RKO (cell line): ENCODE measurements around the gene ATP8B3.
"Not testable (repeated sequence)": the region's sequence is repeated elsewhere in the genome, so short reads cannot be mapped to it uniquely, and the experiment has no call there.

Source experiments
- DNase-seq: peaks from one replicate; pipeline ENCODE4 v3.0.0-alpha.2; 2016; ENCODE audit warnings: low spot score

Gene ATP8B3

DNA sequence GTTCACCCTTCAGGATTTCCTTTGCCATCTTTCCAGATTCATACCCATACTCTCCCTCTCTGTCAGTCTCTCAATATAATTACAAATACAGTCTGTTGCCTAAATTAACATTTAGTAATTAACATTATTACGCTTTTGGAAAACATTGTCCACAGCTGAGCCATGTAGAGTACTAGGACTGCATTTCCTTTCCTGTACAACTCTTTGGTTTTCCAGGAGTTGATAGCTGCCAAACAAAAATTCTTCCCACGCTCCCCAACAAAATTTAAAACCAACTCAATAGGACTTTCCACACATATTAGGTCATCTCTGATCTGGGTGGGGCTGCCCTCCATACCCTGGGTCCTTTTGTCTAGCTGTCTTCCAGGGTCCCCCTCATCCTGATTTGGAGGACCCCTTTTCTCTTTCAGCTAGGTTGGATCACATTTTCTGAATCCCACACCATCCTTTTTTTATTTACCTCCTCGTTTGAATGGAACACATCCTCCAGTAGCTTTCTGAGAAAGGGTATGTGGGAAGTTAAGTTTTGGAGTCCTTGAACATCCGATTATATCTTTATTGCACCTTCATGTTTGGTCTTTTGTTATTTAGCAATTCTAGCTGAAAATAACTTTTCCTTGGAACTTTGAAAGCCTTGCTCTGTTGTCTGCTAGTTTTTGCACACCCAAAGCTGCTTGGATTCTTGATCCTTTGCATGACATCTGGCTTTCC, 41.1 kb downstream of the ATP8B3 start:
- DNase-seq: no peak

DNA sequence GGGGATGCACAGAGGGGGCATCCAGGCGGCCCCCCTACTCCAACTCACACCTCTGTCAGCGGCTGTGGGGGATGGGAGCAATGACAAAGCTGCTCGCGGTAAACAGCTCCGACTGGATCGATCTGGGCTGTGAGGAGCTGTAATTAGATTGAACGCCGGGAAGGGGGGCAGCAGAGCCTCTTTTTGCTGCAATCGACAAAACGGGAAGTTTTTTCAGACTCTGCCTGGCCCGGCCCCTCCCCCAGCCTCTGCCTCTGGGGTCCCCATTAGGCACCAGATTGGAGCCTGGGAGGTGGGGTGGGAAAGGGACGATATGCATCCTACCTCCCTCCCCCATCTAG, 42.5 kb downstream of the ATP8B3 start:
- no peak for DNase-seq

DNA sequence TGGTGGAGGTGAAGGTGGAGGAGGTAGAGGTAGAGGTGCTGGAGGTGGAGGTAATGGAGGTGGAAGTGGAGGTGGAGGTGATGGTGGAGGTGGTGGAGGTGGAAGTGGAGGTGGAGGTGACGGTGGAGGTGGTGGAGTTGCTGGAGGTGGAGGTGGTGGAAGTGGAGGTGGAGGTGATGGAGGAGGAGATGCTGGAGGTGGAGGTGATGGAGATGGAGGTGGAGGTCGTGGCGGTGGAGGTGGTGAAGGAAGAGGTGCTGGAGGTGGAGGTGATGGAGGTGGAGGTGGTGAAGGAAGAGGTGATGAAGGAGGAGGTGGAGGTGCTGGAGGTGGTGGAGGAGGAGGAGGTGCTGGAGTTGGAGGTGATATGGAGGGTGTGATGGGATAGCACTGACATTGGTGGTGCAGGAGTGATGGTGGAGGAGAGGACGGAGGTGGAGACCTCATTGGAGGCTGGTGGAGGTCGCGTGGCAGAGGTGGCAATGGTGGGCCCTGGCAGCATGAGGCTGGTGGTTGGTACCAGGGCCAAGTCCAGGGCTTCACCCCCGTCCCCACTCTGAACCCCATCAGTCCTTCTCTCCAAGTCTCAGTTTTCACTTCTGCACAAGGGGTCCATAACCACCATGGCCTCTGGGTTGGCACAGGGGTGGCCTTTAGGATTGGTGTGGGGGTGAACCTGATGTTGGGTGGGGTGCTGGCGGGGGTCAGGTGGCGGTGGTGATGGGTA, 43.0 kb downstream of the ATP8B3 start:
- no peak for DNase-seq

DNA sequence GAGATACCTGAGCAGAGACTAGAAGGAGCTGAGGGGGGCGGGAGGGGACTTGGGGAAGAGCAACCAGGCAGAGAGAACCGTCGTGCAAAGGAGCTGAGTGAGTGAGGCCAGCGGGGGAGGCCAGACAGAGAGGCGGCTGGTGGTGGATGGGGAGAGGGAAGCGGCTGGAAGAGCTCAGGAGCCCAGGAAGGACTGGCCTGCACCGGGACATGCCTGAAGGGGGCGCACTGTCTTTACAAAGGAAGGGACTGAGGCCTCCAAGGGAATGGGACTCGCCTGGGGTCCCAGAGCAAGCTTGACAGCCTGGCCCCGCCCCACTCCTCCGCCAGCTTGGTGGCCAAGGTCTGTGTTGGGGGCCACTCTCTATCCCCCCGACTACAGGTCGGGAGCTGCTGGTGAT, 43.8 kb downstream of the ATP8B3 start:
- DNase-seq: no peak

DNA sequence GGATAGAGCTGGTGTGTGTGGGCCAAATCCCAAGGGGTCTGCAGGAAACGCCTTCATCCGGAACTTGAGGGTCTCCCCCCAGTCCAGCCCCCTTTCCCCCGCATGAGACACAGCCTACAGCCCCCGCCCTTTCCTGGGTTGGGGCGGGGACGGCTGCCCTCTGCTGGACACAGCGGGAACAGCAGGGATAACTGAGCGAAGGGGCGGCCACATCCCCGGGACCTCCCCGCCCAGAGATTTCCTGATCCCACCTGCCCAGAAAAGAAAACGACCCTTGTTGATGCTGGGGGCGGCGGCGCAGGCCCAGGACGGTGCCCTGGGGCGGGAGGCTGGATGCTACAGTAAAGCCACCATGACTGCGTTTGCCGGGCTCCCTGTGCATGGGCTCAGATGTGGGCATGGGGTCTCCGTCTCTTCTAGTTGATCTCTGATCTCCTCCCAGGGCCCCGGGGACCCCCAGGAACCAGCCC, 44.6 kb downstream of the ATP8B3 start:
- DNase-seq: no peak

DNA sequence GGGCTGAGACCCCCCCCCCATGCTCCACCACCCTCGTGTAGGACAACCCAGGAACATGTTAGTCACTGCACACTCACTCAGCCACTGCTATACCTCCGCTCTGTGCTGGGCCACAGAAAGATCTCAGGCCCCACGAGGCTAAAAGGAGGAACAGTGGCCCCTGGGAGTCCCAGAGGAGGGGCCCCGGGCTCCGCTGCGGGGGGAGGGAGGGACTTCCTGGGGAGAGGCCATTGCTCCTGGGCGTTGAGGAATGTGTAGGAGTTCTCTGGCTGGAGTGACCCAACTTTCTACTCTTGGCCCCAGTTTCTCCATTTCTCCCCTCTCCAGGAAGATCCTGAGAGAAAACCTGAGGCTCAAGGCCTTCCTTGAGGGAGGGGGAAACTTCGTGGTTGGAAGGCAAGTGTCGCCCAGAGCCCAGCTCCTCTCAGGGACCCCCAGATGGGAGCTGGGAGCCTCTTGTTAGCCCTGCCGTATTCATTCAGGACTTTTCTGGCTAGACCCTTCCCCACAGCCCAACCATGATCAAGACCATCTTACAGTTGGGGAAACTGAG, 45.2 kb downstream of the ATP8B3 start:
- DNase-seq: no peak

DNA sequence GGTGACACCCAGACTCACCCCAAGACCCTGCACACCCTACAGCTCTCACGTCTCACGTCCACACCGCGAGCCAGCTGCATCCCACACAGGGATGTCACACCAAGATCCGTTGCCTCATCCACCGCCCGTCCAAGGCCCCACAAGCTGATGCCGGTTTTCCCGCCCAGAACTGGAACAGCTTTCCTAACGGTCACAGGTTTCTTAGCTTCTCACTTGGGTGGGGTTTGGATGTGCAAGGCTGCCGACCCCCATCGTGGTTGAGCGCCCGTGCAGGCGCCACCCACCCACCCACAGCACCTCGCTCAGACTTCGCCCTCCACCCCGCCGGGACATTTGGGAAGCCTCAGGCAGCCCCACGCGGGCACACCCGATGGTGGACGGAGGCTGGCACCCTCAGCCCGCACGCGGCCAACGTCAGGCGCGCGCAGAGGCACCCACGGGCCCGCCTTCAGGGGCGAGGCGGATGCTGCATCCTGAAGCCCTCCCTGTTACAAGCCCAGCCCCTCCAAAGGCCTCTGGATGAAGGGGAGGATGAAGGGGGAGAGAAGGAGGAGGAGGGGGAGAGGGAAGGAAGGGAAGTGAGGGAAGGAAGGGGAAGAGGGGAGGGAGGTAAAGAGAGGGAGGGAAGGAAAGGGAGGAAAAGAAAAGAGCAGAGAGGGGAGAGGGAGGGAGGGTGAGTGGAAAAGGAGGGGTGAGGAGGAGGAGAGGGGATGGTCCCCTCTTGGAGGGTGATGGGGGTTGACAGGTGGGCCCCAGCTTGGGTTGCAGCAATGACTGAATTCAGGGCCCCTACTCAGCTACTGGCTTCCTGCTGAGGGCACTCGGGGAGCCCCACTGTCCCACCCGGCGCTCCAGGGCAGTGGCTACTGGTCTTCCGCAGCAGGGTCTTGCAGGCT, 45.9 kb downstream of the ATP8B3 start:
- no peak for DNase-seq

DNA sequence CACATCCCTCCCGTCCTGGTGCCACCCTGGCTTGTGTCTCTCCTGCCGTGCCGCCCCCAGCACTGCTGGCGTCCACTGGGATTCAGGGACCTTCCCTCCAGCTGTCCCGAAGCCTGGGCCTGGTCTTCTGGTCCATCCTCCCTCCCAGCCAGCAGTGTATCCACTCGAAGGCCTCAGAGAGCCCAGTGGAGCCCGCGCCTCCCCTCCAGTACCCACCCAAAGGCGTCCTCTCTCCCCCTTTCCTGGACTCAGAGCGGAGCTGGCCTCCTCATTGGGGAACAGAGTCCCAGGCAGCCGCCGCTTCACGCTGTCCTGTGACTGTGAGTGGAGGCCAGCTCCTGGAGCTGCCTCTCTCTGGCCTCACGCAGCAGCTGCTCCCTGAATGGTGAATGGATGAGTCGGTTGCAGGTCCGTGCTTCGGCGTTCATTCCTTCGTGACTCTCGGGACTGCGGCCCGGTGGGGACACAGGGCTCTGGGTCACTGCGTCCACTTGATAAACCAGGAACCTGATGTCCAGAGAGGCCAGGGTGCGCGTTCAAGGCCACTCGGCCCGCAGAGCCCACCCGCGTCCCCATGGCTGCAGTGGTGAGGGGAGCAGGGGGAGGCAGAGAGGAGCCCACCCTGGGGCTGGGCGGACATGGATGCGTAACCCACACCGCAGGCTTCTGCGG, 46.7 kb downstream of the ATP8B3 start:
- no peak for DNase-seq

DNA sequence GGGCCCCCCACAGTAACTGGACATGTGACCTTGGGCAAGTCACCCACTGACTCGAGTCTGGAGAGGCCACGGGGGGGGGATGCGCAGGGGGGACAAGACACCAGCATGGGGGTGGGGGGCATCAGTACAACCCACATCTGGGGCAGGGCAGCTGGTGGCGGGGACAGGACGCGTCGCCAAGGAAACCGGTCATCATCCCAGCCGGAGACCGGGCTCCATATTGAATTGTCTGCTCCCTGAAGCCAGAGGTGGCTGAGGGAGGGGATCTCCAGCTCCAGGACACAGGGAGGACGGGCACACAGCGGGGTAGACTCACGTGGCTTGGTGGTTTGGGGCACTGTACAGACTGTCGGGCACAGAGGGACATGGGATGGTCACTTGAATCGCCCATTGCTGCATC, 47.3 kb downstream of the ATP8B3 start:
- no peak for DNase-seq

DNA sequence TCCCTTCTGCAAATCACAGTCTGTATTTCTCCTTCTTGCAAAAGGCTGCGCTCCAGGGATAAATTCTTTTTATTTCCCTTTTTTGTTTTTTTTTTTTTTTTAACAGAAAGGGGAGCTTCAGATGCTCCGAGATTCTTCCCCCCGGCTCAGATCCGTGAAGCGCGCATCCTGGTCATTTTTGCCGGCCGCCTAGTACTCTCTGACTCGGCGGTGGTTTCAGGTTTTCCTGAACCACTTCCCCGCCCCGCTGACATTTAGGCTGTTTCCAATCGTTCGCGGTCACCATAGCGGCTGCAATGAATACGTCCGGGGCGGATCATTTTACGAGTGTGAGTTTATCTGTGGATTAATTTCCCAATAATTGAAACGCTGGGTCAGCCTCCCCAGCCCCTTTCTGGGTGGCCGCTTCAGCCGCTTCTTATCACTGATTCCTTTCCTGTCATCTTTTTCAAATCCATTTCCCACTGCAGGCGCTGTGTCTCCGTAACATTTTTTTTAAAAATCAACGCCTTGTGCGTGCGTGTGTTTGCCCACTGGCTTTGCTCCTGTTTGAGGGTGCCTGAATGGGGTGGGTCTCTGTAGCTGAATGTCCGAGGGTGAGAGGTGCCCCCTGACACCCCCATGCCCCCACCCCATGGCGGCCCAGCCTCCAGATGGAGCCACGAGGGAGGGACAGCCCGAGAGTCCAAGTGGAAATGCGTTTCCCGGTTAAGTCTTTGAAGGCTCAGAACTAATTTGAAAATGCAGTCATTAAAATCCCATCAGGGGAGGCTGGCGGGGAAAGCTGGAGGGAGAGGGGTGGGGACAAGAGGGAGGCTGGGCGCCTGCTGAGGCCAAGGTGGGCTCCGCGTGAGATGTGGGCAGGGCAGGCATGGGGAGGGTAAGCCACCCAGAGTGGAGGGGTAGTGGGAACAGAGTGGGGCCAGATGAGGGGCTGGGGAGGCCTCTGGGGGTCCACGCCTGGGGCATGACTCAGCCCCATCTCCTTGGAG, 48.1 kb downstream of the ATP8B3 start:
- no peak for DNase-seq

DNA sequence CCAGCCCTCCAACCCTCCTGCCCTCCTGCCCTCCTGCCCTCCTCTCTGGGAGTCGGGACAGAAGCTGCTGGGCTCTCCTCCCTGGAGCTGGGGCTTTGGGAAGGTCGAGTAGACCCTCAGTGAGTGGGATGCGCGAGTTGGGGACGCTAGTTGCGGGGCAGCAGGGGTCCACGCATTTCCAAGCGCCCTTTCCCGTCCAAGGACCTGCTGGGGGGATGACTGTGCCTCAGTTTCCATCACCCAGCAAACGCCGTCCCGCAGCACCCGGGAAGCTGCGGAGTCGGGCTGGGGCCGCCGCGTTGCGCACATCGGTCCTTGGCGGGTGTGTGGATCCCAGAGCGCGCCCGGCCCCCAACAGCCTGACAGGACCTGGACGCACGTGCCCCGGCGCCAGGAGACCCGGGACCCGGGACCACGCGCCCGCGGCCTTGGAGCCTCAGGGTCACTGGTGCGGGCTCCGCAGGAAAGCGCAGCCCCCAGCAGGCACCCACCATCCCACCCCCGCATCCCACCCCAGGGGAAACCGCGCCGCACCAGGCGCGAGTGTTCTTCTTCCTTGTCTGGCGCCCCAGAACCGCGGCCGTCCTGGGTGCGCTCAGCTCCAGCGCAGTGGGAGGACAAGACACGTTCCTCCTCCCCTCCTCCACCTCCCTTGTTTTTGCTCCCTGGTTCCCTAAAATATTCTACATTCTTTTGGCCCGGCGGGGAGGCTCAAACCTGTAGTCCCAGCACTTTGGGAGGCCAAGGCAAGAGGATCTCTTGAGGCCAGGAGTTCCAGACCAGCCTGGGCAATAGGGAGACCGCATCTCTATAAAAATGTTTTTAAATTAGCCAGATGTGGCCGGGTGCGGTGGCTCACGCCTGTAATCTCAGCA, 49.6 kb downstream of the ATP8B3 start:
- no peak for DNase-seq

DNA sequence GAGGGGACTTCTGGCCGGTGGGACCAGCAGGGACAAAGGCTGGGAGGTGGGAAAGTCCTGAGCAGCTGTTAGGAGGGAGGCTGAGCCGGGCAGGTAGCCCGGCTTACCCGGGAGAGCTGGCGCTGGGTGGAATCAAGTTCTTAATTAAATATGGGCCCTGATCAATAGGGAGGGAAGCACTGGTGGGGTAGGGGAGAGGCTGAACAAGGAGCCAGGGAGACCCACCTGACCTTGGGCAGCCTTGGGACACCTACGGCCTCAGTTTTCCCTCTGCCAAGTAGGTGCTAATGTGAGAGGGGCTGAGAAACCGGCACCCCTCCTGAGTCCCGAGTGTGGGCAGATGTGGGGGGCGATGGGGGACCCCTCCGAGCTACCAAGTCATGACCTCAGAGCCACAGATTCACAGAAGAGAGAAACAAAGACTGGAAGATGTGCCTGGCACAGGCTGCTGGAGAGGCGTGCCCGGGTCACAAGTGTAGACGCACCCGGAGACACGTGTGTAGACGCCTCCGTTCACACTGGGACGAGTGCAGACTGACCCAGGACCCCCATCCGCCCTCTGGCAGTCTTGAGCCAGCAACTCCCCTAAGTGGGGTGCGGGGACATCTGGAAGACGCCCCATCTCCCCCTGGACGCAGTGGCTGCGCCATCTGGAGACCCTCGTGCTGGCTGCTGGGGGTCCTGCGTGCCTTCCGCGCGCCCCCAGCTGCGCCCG, 50.4 kb downstream of the ATP8B3 start:
- DNase-seq: no peak

DNA sequence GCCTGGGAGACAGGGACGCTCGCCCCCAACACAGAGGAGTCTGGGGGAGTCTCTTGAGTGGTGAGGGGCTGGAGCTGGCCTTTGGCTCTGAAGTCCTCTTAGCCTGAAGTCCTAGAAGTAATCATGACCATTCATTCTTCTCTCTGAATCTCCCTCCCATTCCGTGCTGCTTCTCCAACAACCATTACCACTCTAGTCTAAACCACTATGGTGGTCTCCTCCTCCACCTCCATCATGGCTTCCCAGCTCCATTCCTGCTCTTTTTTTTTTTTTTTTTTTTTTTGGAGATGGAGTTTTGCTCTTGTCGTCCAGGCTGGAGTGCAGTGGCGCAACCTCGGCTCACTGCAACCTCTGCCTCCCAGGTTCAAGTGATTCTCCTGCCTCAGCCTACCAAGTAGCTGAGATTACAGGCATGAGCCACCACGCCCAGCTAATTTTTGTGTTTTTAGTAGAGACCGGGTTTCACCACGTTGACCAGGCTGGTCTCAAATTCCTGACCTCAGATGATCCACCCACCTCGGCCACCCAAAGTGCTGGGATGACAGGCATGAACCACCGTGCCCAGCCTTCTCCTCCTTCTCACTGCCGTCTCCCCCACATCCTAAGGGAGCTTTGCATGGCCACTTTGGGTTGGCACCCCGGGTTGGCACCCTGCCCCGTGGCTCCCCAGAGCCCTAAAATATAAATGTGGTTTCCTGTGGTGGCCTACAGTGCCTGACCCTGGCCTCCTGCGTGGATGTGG, 51.1 kb downstream of the ATP8B3 start:
- DNase-seq: not testable (repeated sequence)

DNA sequence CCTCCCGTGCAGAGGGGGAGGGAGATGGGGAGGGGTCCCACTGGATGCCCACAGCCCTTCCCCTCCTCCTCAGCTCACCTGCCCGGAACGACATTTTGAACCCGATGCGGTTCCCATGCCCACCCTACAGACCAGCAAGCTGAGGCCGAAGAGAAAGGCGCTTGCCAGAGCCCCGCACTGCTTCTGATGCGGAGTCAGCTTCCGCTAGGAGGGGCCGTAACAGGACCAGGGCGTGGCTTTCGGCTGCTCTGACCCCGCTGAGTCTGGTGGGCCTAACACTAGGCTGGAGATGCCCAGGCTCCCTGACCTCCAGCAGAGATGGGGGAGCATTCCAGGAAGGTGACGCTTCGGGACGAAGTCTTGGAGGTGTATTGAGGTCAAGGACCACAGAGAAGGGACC, 52.1 kb downstream of the ATP8B3 start:
- DNase-seq: no peak

DNA sequence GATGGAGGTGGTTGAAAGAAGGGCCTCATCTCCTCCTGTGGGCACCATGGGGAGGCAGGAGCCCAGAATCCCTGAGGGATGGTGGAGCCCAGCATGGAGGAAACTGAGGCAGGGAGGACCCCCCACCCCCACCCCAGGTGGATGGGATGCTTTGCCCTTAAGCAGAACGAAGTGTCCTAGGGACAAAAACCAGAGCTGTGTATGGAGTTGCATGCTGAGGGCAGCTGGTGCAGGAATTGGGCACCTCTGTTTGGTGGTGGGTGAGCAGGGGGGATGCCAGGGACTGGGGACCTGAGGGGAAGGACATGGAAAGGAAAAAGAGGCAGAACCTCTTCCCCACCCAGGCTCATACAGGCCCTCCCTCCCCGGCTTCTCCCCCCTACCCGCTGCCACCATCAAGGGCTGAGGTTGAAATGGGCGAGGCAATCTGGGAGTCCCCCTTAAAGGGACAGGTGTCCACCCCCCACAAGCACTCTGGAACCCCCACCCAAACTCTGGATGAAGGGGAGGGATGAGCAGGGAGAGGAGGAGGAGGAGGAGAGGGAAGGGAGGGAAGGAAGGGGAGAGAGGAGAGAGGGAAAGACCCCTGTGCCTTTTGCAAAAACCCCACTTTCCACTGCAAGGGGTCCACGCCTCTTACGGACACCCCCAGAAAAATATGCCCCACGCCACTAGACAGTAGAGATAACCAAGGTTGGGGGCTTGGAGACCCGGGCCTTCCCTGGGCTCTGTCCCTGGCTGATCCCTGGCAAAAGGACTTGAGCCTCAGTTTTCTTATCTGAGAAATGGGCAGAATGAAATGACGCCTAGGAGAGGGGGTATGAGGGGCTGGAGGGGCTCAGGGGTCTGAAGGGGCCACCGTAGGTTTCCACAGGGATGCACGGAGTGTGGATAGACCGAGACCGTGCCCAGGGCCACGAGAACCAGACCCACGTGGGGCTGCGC, 52.8 kb downstream of the ATP8B3 start:
- DNase-seq: no peak

DNA sequence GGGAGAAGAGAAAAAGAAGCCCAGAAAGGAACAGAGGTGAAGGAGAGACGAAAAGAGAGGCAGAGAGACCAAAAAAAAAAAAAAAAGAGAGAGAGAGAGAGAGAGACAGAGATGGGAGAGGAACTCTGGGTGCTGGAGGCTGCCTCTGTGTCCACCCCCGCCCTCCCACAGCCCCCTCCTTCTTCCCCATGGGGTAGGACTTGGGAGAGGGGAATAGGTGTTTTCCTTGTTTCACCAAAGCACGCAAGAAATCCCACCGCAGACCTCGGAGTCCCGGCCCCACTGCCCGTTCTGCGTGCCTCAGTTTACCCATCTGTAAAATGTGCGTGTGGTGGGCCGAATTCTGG, 53.9 kb downstream of the ATP8B3 start:
- no peak for DNase-seq
